Endodermal cell (in vitro differentiated cells): Measurements from ENCODE around the gene WDR7. TPM values are rescaled to one million over a fixed set of nuclear protein-coding genes. Genes with fewer than 3 reads are reported as not detected.

Source experiments
- DNase-seq: peaks from one replicate; pipeline ENCODE4 v3.0.0-alpha.2; 2017
- H3K27ac ChIP-seq: 2 replicates; pipeline ENCODE4 v1.5.1; 2013; ENCODE audit warnings: mild to moderate bottlenecking, low read depth, low read length, moderate library complexity
- H3K27me3 ChIP-seq: 2 replicates; pipeline ENCODE4 v1.6.1; 2013; ENCODE audit warnings: mild to moderate bottlenecking, low read length, moderate library complexity; ENCODE audit not compliant: insufficient read depth, control insufficient read depth, poor library complexity, severe bottlenecking
- H3K36me3 ChIP-seq: 2 replicates; pipeline ENCODE4 v1.7.0; 2013; ENCODE audit warnings: mild to moderate bottlenecking, low read length, moderate library complexity; ENCODE audit not compliant: control insufficient read depth, insufficient read depth
- H3K4me1 ChIP-seq: one replicate; pipeline ENCODE4 v1.7.0; 2013; ENCODE audit warnings: low read length; ENCODE audit not compliant: control insufficient read depth, insufficient read depth
- H3K4me3 ChIP-seq: 2 replicates; pipeline ENCODE4 v1.5.1; 2013; ENCODE audit warnings: mild to moderate bottlenecking, low read length, moderate library complexity
- H3K9ac ChIP-seq: 2 replicates; pipeline ENCODE4 v1.6.1; 2013; ENCODE audit warnings: mild to moderate bottlenecking, low read length, moderate library complexity; ENCODE audit not compliant: poor library complexity, severe bottlenecking; ENCODE audit errors: extremely low read depth
- H3K9me3 ChIP-seq: 2 replicates; pipeline ENCODE4 v1.6.1; 2013; ENCODE audit warnings: mild to moderate bottlenecking, low read length, moderate library complexity; ENCODE audit not compliant: control insufficient read depth
- H3K27ac Mint-ChIP-seq: 2 replicates; pipeline ENCODE4 v1.8.0; 2020; ENCODE audit warnings: mixed read lengths
- H3K27me3 Mint-ChIP-seq: 2 replicates; pipeline ENCODE4 v1.8.0; 2021; ENCODE audit warnings: mild to moderate bottlenecking, mixed read lengths; ENCODE audit not compliant: insufficient read depth
- H3K36me3 Mint-ChIP-seq: 2 replicates; pipeline ENCODE4 v1.8.0; 2020; ENCODE audit warnings: low read depth, mixed read lengths
- H3K4me1 Mint-ChIP-seq: 2 replicates; pipeline ENCODE4 v1.8.0; 2020; ENCODE audit warnings: mixed read lengths
- H3K4me3 Mint-ChIP-seq: 2 replicates; pipeline ENCODE4 v1.8.0; 2020; ENCODE audit warnings: mild to moderate bottlenecking, moderate library complexity, mixed read lengths
- H3K9me3 Mint-ChIP-seq: 2 replicates; pipeline ENCODE4 v1.8.0; 2020; ENCODE audit warnings: mild to moderate bottlenecking, mixed read lengths
- CTCF ChIP-seq: fragments of 200-600 bp; sonication (generic); conservative IDR thresholded peaks from 2 replicates; pipeline ENCODE4 v1.5.0; 2021; ENCODE audit warnings: antibody characterized with exemption, mild to moderate bottlenecking
- WGBS, 2 experiments: methylation state at CpG; one replicate each; pipeline versions ENCODE4 v1.1.5 to v1.1.7; 2013; ENCODE audit warnings: missing lambda C conversion rate in 2 of 2, mixed read lengths in 1 of 2; ENCODE audit not compliant: insufficient coverage in 1 of 2, insufficient read length in 1 of 2; 5-methylcytosine and 5-hydroxymethylcytosine counted together
- total RNA-seq, 2 donors: library from RNA; stranded (reverse); fragmentation: NEBNext Ultra II Directional in 1 of 2; extraction: Animal tissue kit (Norgen Biotek cat#: 25700) in 1 of 2; gene quantifications; 2 replicates in 1 of 2; 3 replicates in 1 of 2; pipeline ENCODE4 v1.2.1, GENCODE V29; 2021

The WDR7 gene
- total RNA-seq, 2 donors from 2014 or later: 17.1 to 22.5 TPM

GRCh38 chr18:56934131-56934530 lies 283.0 kb downstream of the WDR7 start:
- Histone ChIP-seq H3K4me3 (no peak overlapping the region), H3K9me3 (no peaks in the 10 kb centered on the region), H3K36me3 (peaks cover 5% of the 10 kb centered on the region), H3K4me1 (no peaks in the 10 kb centered on the region), H3K27ac (no peak overlapping the region), H3K27me3 (no peaks in the 10 kb centered on the region), H3K9ac (no peak overlapping the region)
- no peaks in the 10 kb centered on the region for H3K36me3 Mint-ChIP-seq
- TF ChIP-seq CTCF: no peak
- no peaks in the 10 kb centered on the region for H3K9me3 Mint-ChIP-seq
- no peaks in the 10 kb centered on the region for H3K4me1 Mint-ChIP-seq
- no peaks in the 10 kb centered on the region for H3K27me3 Mint-ChIP-seq
- no peak overlapping the region for H3K4me3 Mint-ChIP-seq
- no peak overlapping the region for H3K27ac Mint-ChIP-seq
- WGBS, 2 experiments: 90% methylated on average over 3 of the region's 3 CpGs; no CpG with 5 or more reads in 1 of the 2 experiments
- no peak for DNase-seq

DNA sequence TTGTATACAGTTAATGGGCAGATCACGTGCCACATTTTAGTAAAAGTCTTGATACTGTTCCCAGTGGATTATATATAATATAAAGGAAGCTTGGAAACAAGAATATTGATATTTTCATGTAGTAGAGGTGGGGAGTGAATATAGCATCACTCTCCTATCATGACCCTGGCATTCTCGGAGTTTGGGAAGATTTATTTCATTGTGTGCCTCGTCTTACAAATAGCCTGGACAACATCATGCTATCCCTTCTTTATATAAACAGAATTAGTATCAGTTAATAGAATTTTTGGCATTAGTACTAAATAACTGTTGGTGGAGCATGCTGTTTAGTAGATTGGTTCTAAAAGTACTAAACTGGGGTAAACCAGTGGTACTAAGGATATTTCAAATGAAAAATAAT lies 283.7 kb downstream of the WDR7 start:
- Histone ChIP-seq H3K27ac (no peak overlapping the region), H3K9ac (no peak overlapping the region), H3K36me3 (peaks cover 5% of the 10 kb centered on the region), H3K4me1 (no peaks in the 10 kb centered on the region), H3K4me3 (no peak overlapping the region), H3K27me3 (no peaks in the 10 kb centered on the region), H3K9me3 (no peaks in the 10 kb centered on the region)
- 100% methylated on average over 1 of the region's 3 CpGs; no CpG with 5 or more reads in 1 of the 2 experiments for WGBS, 2 experiments
- no peak overlapping the region for H3K4me3 Mint-ChIP-seq
- no peak for TF ChIP-seq CTCF
- H3K4me1 Mint-ChIP-seq: no peaks in the 10 kb centered on the region
- no peaks in the 10 kb centered on the region for H3K36me3 Mint-ChIP-seq
- H3K27ac Mint-ChIP-seq: no peak overlapping the region
- H3K27me3 Mint-ChIP-seq: no peaks in the 10 kb centered on the region
- H3K9me3 Mint-ChIP-seq: no peaks in the 10 kb centered on the region
- DNase-seq: no peak

DNA sequence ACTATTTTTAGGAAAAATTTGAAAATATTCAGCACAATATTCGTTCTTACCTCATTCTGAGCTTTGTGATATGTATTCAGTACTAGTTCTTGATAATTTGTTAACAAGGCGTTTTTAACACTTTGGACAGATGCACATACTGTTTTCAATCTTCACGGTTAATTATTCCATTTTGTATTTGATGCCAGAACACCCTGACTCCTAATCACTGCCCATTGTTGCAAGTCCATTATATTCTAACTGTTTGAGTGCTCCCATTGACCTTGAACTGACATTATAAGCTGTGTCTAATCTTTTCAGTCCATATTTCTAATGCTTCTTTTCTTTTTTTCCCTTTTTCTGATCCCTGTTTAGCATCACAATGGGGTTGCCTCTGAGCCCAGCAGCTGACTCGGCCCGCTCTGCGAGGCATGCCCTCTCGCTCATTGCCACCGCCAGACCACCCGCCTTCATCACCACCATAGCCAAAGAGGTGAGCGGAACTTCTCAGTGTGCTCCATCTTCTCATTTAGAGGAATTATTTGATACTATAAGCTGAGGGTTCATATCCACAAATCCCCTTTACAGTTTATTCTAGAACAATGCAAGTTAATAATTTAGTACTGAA lies 284.4 kb downstream of the WDR7 start:
- no peaks in the 10 kb centered on the region for H3K4me1 ChIP-seq
- 72 to 90% methylated on average over 9 to 10 of the region's 10 CpGs for WGBS, 2 experiments
- TF ChIP-seq CTCF: no peak

More for the DNA sequence above, 284.4 kb downstream of the WDR7 start:
- Mint-ChIP-seq H3K4me1 (no peaks in the 10 kb centered on the region), H3K9me3 (no peaks in the 10 kb centered on the region), H3K36me3 (no peaks in the 10 kb centered on the region), H3K27ac (no peak overlapping the region), H3K4me3 (no peak overlapping the region), H3K27me3 (no peaks in the 10 kb centered on the region)
- H3K9ac ChIP-seq: no peak overlapping the region
- peaks cover 5% of the 10 kb centered on the region for H3K36me3 ChIP-seq
- no peak overlapping the region for H3K4me3 ChIP-seq
- no peaks in the 10 kb centered on the region for H3K27me3 ChIP-seq
- H3K9me3 ChIP-seq: no peaks in the 10 kb centered on the region
- H3K27ac ChIP-seq: no peak overlapping the region
- DNase-seq: no peak
